ENCODE data around the gene MACO1. TPM values are rescaled to one million over a fixed set of nuclear protein-coding genes. Genes with fewer than 3 reads are reported as not detected.
A peak's percentile ranks its signal among the peaks of the same experiment; 100 is the strongest.

The MACO1 gene
- total and polyA plus RNA-seq, 9 of the 15 experiments (the other 6 are each of a cell fraction or from before 2014, with no cell fraction given): 4.6 to 28.4 (median 21.7) TPM

DNA sequence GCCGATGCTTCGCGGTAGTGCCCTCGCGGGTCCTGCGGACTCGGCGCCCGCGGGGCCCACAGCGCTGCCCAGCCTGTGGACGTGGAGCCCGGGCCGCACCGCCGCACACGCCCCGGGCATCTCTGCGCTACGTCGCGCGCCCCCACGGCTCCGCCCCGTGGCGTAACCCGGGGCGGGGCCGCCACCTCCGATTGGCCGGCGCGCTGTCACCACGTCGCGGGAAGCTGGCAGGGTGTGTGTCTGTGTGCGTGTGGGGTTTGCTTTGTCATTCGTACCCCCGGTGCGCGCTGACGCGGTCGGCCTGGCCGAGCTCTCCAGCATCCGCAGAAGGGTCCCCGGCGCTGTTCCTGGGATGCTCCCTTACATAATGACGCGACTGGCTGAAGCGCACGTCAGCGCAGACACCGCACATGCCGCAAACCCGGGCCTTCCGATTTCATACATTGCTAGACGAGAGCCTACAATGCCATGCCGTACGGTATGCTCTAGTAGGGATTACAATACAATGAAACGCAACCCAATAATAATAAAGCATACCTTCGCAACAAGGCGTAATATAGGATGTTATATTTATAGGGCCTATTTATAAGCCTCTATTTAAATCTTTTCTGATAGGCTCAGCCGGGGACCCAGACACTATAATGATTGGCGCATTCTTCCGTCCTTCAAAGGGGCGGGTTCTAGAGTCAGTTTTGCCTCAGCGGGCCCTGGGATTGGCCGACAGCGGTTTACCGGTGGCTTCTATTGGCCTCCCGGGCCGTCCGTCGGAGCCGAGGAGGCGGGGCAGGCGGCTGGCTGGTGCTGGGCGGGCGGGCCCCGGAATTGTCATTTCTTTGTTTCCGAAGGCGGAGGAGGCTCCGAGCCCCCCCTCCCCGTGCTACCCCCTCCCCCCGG is at the start of gene MACO1 (continued):
- TF ChIP-seq BMI1 (IDR thresholded peaks at IDR 0.05; ENCODE audit: low read length) (no peak), SAFB (IDR thresholded peaks at IDR 0.05; ENCODE audit: borderline replicate concordance, low read depth, low read length) (peak; percentile 91), ZNF707 (CRISPR knock-in tag; conservative IDR thresholded peaks at IDR 0.05) (no peak), SUPT5H (IDR thresholded peaks at IDR 0.05) (peak; percentile 96), NR1H2 (CRISPR knock-in tag; IDR thresholded peaks at IDR 0.05) (no peak), MAZ (CRISPR knock-in tag; conservative IDR thresholded peaks at IDR 0.05 in 1 of 2, IDR thresholded peaks at IDR 0.05 in 1 of 2) (peak; percentile 71 to 83), HLTF (IDR thresholded peaks at IDR 0.05) (peak; percentile 70; the same call in 1 of the 2 replicates), TCF7L2 (IDR thresholded peaks at IDR 0.05; ENCODE audit: low read depth, low read length) (no peak), U2AF1 (optimal IDR thresholded peaks at IDR 0.05; ENCODE audit: low read depth, low read length) (peak; percentile 58), ARHGAP35 (IDR thresholded peaks at IDR 0.05; ENCODE audit: partially characterized antibody) (no peak), MYNN (IDR thresholded peaks at IDR 0.05) (no peak; the same call in 1 of the 2 replicates), MYNN (CRISPR knock-in tag; IDR thresholded peaks at IDR 0.05) (no peak), KHSRP (IDR thresholded peaks at IDR 0.05) (no peak; the same call in 1 of the 2 replicates), ESRRB (CRISPR knock-in tag; IDR thresholded peaks at IDR 0.05; ENCODE audit: borderline replicate concordance) (no peak)
- TF ChIP-seq, protein P1, sequence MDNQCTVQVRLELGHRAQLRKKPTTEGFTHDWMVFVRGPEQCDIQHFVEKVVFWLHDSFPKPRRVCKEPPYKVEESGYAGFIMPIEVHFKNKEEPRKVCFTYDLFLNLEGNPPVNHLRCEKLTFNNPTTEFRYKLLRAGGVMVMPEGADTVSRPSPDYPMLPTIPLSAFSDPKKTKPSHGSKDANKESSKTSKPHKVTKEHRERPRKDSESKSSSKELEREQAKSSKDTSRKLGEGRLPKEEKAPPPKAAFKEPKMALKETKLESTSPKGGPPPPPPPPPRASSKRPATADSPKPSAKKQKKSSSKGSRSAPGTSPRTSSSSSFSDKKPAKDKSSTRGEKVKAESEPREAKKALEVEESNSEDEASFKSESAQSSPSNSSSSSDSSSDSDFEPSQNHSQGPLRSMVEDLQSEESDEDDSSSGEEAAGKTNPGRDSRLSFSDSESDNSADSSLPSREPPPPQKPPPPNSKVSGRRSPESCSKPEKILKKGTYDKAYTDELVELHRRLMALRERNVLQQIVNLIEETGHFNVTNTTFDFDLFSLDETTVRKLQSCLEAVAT (IDR thresholded peaks at IDR 0.05): peak; percentile 74 to 78
- TF ChIP-seq, protein P2, sequence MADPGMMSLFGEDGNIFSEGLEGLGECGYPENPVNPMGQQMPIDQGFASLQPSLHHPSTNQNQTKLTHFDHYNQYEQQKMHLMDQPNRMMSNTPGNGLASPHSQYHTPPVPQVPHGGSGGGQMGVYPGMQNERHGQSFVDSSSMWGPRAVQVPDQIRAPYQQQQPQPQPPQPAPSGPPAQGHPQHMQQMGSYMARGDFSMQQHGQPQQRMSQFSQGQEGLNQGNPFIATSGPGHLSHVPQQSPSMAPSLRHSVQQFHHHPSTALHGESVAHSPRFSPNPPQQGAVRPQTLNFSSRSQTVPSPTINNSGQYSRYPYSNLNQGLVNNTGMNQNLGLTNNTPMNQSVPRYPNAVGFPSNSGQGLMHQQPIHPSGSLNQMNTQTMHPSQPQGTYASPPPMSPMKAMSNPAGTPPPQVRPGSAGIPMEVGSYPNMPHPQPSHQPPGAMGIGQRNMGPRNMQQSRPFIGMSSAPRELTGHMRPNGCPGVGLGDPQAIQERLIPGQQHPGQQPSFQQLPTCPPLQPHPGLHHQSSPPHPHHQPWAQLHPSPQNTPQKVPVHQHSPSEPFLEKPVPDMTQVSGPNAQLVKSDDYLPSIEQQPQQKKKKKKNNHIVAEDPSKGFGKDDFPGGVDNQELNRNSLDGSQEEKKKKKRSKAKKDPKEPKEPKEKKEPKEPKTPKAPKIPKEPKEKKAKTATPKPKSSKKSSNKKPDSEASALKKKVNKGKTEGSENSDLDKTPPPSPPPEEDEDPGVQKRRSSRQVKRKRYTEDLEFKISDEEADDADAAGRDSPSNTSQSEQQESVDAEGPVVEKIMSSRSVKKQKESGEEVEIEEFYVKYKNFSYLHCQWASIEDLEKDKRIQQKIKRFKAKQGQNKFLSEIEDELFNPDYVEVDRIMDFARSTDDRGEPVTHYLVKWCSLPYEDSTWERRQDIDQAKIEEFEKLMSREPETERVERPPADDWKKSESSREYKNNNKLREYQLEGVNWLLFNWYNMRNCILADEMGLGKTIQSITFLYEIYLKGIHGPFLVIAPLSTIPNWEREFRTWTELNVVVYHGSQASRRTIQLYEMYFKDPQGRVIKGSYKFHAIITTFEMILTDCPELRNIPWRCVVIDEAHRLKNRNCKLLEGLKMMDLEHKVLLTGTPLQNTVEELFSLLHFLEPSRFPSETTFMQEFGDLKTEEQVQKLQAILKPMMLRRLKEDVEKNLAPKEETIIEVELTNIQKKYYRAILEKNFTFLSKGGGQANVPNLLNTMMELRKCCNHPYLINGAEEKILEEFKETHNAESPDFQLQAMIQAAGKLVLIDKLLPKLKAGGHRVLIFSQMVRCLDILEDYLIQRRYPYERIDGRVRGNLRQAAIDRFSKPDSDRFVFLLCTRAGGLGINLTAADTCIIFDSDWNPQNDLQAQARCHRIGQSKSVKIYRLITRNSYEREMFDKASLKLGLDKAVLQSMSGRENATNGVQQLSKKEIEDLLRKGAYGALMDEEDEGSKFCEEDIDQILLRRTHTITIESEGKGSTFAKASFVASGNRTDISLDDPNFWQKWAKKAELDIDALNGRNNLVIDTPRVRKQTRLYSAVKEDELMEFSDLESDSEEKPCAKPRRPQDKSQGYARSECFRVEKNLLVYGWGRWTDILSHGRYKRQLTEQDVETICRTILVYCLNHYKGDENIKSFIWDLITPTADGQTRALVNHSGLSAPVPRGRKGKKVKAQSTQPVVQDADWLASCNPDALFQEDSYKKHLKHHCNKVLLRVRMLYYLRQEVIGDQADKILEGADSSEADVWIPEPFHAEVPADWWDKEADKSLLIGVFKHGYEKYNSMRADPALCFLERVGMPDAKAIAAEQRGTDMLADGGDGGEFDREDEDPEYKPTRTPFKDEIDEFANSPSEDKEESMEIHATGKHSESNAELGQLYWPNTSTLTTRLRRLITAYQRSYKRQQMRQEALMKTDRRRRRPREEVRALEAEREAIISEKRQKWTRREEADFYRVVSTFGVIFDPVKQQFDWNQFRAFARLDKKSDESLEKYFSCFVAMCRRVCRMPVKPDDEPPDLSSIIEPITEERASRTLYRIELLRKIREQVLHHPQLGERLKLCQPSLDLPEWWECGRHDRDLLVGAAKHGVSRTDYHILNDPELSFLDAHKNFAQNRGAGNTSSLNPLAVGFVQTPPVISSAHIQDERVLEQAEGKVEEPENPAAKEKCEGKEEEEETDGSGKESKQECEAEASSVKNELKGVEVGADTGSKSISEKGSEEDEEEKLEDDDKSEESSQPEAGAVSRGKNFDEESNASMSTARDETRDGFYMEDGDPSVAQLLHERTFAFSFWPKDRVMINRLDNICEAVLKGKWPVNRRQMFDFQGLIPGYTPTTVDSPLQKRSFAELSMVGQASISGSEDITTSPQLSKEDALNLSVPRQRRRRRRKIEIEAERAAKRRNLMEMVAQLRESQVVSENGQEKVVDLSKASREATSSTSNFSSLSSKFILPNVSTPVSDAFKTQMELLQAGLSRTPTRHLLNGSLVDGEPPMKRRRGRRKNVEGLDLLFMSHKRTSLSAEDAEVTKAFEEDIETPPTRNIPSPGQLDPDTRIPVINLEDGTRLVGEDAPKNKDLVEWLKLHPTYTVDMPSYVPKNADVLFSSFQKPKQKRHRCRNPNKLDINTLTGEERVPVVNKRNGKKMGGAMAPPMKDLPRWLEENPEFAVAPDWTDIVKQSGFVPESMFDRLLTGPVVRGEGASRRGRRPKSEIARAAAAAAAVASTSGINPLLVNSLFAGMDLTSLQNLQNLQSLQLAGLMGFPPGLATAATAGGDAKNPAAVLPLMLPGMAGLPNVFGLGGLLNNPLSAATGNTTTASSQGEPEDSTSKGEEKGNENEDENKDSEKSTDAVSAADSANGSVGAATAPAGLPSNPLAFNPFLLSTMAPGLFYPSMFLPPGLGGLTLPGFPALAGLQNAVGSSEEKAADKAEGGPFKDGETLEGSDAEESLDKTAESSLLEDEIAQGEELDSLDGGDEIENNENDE (IDR thresholded peaks at IDR 0.05; ENCODE audit: low read depth, low read length): no peak

Data from K562 (cell line).